NB4 (cell line): ENCODE measurements around the gene LPP.

ENCODE experiments used
- DNase-seq: peaks from one replicate; pipeline ENCODE4 v3.0.0; 2010; ENCODE audit warnings: low read depth
- H3K4me3 ChIP-seq: one replicate; pipeline ENCODE4 v1.5.1; 2011; ENCODE audit warnings: mild to moderate bottlenecking, low read depth, low read length, moderate library complexity
- CTCF ChIP-seq: IDR thresholded peaks from one replicate; pipeline ENCODE4 v1.5.1; 2012; ENCODE audit warnings: low read depth, low read length
- MAX ChIP-seq: IDR thresholded peaks from 2 replicates; pipeline ENCODE4 v1.6.1; 2011; ENCODE audit warnings: low read depth, low read length
- MYC ChIP-seq: IDR thresholded peaks from 2 replicates; pipeline ENCODE4 v1.6.1; 2011; ENCODE audit warnings: low read depth, low read length
- POLR2A ChIP-seq: IDR thresholded peaks from 2 replicates; pipeline ENCODE4 v1.6.1; 2011; ENCODE audit warnings: mild to moderate bottlenecking; ENCODE audit not compliant: insufficient read length; ENCODE audit errors: extremely low read depth

LPP gene

GRCh38 chr3:188884299-188885043 is 730.5 kb downstream of the LPP start:
- DNase-seq: no peak
- TF ChIP-seq CTCF (no peak), POLR2A (no peak), MAX (no peak), MYC (no peak)
- no peak overlapping the region for H3K4me3 ChIP-seq

- no peak for DNase-seq
- TF ChIP-seq POLR2A: no peak
- TF ChIP-seq MYC: no peak
- no peak for TF ChIP-seq CTCF
- TF ChIP-seq MAX: no peak
- H3K4me3 ChIP-seq: no peak overlapping the region
These were observed 734.5 kb downstream of the LPP start for GRCh38 chr3:188888321-188889053.

- TF ChIP-seq POLR2A (no peak), CTCF (no peak), MAX (no peak), MYC (no peak)
- DNase-seq: no peak
- no peak overlapping the region for H3K4me3 ChIP-seq
These were observed 735.1 kb downstream of the LPP start for GRCh38 chr3:188889054-188889491.

- H3K4me3 ChIP-seq: no peak overlapping the region
- TF ChIP-seq POLR2A: no peak
- TF ChIP-seq CTCF: no peak
- TF ChIP-seq MAX: no peak
- no peak for TF ChIP-seq MYC
- no peak for DNase-seq
These were observed 736.8 kb downstream of the LPP start for GRCh38 chr3:188890572-188891270.

- no peak for DNase-seq
- no peak for TF ChIP-seq POLR2A
- no peak for TF ChIP-seq MAX
- no peak for TF ChIP-seq CTCF
- TF ChIP-seq MYC: no peak
These were observed 745.9 kb downstream of the LPP start for GRCh38 chr3:188899881-188900280.

More at GRCh38 chr3:188899881-188900280, 745.9 kb downstream of the LPP start:
- no peak overlapping the region for H3K4me3 ChIP-seq
